ENCODE data around the gene LETM1. TPM values are rescaled to one million over a fixed set of nuclear protein-coding genes. Genes with fewer than 3 reads are reported as not detected.
A peak's percentile ranks its signal among the peaks of the same experiment; 100 is the strongest.

Gene LETM1
- total and polyA plus RNA-seq, 2 experiments from 2014 or later = 23.3 to 68.9 TPM

- H2AFZ ChIP-seq = peak overlapping the region; percentile 95
- peaks cover 27% of the 10 kb centered on the region for H4K20me1 ChIP-seq (replicated peaks; ENCODE audit: insufficient read depth)
- peak overlapping the region; percentile 57 for H3K4me3 ChIP-seq
- peak overlapping the region; percentile 84 for H3K4me2 ChIP-seq
- Mint-ChIP-seq H3K27ac (no peak overlapping the region), H3K36me3 (ENCODE audit: low read depth) (peaks cover 2% of the 10 kb centered on the region; the same call in 1 of the 3 replicates), H3K9me3 (no peaks in the 10 kb centered on the region), H3K4me3 (peak overlapping the region; percentile 87), H3K4me1 (peaks cover 23% of the 10 kb centered on the region), H3K27me3 (ENCODE audit: insufficient read depth, low read depth, poor library complexity) (peaks cover 54% of the 10 kb centered on the region)
- no peaks in the 10 kb centered on the region for H3K36me3 ChIP-seq (ENCODE audit: insufficient read depth)
- no peaks in the 10 kb centered on the region for H3K9me2 ChIP-seq (ENCODE audit: insufficient read depth)
- 0 out of 2 replicates have a peak overlapping the region, but pooled peaks have one; percentile 50 for H3K27ac ChIP-seq (ENCODE audit: low read depth)
- peaks cover 28% of the 10 kb centered on the region for H3K79me2 ChIP-seq (replicated peaks; ENCODE audit: insufficient read depth)
- no peak for DNase-seq (ENCODE audit: low spot score)
- H3K27me3 ChIP-seq (ENCODE audit: insufficient read depth) = peaks cover 67% of the 10 kb centered on the region
- TF ChIP-seq POLR2AphosphoS5 (IDR thresholded peaks at IDR 0.05; ENCODE audit: low read depth) (no peak), EZH2phosphoT487 (IDR thresholded peaks at IDR 0.05; ENCODE audit: unreplicated experiment) (no peak), EZH2 (IDR thresholded peaks at IDR 0.05; ENCODE audit: low read depth, unreplicated experiment) (no peak), ZNF114 (CRISPR knock-in tag; IDR thresholded peaks at IDR 0.05) (no peak), NANOG (IDR thresholded peaks at IDR 0.05; ENCODE audit: borderline replicate concordance) (no peak), CTCF (conservative IDR thresholded peaks at IDR 0.05; ENCODE audit: low read depth in 2 of 2) (no peak), REST (IDR thresholded peaks at IDR 0.05; ENCODE audit: unreplicated experiment) (no peak)
- TF ChIP-seq, protein P1, sequence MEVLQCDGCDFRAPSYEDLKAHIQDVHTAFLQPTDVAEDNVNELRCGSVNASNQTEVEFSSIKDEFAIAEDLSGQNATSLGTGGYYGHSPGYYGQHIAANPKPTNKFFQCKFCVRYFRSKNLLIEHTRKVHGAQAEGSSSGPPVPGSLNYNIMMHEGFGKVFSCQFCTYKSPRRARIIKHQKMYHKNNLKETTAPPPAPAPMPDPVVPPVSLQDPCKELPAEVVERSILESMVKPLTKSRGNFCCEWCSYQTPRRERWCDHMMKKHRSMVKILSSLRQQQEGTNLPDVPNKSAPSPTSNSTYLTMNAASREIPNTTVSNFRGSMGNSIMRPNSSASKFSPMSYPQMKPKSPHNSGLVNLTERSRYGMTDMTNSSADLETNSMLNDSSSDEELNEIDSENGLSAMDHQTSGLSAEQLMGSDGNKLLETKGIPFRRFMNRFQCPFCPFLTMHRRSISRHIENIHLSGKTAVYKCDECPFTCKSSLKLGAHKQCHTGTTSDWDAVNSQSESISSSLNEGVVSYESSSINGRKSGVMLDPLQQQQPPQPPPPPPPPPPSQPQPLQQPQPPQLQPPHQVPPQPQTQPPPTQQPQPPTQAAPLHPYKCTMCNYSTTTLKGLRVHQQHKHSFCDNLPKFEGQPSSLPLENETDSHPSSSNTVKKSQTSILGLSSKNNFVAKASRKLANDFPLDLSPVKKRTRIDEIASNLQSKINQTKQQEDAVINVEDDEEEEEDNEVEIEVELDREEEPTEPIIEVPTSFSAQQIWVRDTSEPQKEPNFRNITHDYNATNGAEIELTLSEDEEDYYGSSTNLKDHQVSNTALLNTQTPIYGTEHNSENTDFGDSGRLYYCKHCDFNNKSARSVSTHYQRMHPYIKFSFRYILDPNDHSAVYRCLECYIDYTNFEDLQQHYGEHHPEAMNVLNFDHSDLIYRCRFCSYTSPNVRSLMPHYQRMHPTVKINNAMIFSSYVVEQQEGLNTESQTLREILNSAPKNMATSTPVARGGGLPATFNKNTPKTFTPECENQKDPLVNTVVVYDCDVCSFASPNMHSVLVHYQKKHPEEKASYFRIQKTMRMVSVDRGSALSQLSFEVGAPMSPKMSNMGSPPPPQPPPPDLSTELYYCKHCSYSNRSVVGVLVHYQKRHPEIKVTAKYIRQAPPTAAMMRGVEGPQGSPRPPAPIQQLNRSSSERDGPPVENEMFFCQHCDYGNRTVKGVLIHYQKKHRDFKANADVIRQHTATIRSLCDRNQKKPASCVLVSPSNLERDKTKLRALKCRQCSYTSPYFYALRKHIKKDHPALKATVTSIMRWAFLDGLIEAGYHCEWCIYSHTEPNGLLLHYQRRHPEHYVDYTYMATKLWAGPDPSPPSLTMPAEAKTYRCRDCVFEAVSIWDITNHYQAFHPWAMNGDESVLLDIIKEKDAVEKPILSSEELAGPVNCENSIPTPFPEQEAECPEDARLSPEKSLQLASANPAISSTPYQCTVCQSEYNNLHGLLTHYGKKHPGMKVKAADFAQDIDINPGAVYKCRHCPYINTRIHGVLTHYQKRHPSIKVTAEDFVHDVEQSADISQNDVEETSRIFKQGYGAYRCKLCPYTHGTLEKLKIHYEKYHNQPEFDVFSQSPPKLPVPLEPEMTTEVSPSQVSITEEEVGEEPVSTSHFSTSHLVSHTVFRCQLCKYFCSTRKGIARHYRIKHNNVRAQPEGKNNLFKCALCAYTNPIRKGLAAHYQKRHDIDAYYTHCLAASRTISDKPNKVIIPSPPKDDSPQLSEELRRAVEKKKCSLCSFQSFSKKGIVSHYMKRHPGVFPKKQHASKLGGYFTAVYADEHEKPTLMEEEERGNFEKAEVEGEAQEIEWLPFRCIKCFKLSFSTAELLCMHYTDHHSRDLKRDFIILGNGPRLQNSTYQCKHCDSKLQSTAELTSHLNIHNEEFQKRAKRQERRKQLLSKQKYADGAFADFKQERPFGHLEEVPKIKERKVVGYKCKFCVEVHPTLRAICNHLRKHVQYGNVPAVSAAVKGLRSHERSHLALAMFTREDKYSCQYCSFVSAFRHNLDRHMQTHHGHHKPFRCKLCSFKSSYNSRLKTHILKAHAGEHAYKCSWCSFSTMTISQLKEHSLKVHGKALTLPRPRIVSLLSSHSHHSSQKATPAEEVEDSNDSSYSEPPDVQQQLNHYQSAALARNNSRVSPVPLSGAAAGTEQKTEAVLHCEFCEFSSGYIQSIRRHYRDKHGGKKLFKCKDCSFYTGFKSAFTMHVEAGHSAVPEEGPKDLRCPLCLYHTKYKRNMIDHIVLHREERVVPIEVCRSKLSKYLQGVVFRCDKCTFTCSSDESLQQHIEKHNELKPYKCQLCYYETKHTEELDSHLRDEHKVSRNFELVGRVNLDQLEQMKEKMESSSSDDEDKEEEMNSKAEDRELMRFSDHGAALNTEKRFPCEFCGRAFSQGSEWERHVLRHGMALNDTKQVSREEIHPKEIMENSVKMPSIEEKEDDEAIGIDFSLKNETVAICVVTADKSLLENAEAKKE (CRISPR knock-in tag; IDR thresholded peaks at IDR 0.05) = no peak
- ATAC-seq = peak; percentile 39
- peaks cover 16% of the 10 kb centered on the region for H3F3A ChIP-seq (replicated peaks; ENCODE audit: low read depth)
- peaks cover 27% of the 10 kb centered on the region for H3K4me1 ChIP-seq (ENCODE audit: insufficient read depth)
These were observed 13.8 kb upstream of the LETM1 start for GRCh38 chr4:1869530-1870327.

Measured in GM23338 (cell line).